Nephron (organoid): ENCODE data around the gene RBMS1.

ENCODE experiments used
- H3K27ac Mint-ChIP-seq, 3 experiments: 2 replicates each; pipeline ENCODE4 v1.8.0; 2020; ENCODE audit warnings: mixed read lengths in 3 of 3, mild to moderate bottlenecking in 2 of 3, moderate library complexity in 1 of 3
- H3K27me3 Mint-ChIP-seq: 2 replicates; pipeline ENCODE4 v1.8.0; 2021; ENCODE audit warnings: low read depth, mild to moderate bottlenecking, moderate library complexity, mixed read lengths
- H3K36me3 Mint-ChIP-seq: 2 replicates; pipeline ENCODE4 v1.8.0; 2020; ENCODE audit warnings: low read depth, mixed read lengths
- H3K4me1 Mint-ChIP-seq: 2 replicates; pipeline ENCODE4 v1.8.0; 2020; ENCODE audit warnings: mixed read lengths
- H3K4me3 Mint-ChIP-seq, 3 experiments: 2 replicates each; pipeline ENCODE4 v1.8.0; 2020; ENCODE audit warnings: mild to moderate bottlenecking in 3 of 3, mixed read lengths in 3 of 3, moderate library complexity in 2 of 3
- H3K9me3 Mint-ChIP-seq: 2 replicates; pipeline ENCODE4 v1.8.0; 2020; ENCODE audit warnings: mixed read lengths
- CTCF ChIP-seq, 3 experiments: fragments of 200-600 bp; sonication (generic); IDR thresholded peaks; one replicate each; pipeline ENCODE4 v1.5.0; 2021; ENCODE audit warnings: antibody characterized with exemption in 3 of 3; ENCODE audit not compliant: unreplicated experiment in 3 of 3

The RBMS1 gene

GRCh38 chr2:160349306-160349705 lies 144.3 kb downstream of the RBMS1 start:
- TF ChIP-seq CTCF (IDR thresholded peaks at IDR 0.05; ENCODE audit: unreplicated experiment in 3 of 3), result no peak
- no peak overlapping the region for H3K4me3 Mint-ChIP-seq
- H3K27me3 Mint-ChIP-seq, result no peaks in the 10 kb centered on the region
- peaks cover 15% of the 10 kb centered on the region for H3K36me3 Mint-ChIP-seq
- H3K27ac Mint-ChIP-seq, result peak overlapping the region in 2 of 3 experiments; percentile 5 to 16
- peaks cover 43% of the 10 kb centered on the region for H3K4me1 Mint-ChIP-seq
- no peaks in the 10 kb centered on the region for H3K9me3 Mint-ChIP-seq

DNA sequence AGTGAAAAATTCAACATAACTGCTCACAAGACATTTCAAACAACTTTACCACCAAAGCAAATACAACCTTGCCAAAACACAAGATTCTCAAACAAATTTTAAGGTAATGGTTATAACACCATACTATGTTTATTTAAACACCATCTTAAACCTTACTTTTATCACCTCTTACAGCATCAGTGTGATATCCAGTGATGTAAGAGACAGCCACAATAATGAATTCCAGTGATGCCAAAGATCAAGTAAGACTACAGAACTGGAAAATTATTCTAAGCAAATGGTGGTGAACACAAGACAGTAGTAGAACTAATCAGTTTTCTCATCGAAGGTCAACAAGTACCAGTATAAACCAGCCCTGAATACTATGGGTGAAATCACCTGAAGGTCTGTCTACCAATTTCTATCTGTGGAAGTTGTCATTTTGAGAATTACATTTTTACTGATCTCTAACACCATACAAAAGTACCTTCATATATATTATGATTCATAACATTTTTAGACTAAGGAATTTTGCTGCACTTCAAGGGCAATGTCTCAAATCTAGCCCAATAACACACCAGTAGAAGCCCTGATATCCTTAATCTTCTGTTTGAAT lies 146.2 kb downstream of the RBMS1 start:
- H3K4me3 Mint-ChIP-seq, result no peak overlapping the region
- H3K4me1 Mint-ChIP-seq, result peaks cover 42% of the 10 kb centered on the region
- no peak for TF ChIP-seq CTCF (IDR thresholded peaks at IDR 0.05; ENCODE audit: unreplicated experiment in 3 of 3)
- H3K27me3 Mint-ChIP-seq, result no peaks in the 10 kb centered on the region
- H3K27ac Mint-ChIP-seq, result peak overlapping the region in 2 of 3 experiments; percentile 21 to 48
- peaks cover 15% of the 10 kb centered on the region for H3K36me3 Mint-ChIP-seq
- H3K9me3 Mint-ChIP-seq, result no peaks in the 10 kb centered on the region

DNA sequence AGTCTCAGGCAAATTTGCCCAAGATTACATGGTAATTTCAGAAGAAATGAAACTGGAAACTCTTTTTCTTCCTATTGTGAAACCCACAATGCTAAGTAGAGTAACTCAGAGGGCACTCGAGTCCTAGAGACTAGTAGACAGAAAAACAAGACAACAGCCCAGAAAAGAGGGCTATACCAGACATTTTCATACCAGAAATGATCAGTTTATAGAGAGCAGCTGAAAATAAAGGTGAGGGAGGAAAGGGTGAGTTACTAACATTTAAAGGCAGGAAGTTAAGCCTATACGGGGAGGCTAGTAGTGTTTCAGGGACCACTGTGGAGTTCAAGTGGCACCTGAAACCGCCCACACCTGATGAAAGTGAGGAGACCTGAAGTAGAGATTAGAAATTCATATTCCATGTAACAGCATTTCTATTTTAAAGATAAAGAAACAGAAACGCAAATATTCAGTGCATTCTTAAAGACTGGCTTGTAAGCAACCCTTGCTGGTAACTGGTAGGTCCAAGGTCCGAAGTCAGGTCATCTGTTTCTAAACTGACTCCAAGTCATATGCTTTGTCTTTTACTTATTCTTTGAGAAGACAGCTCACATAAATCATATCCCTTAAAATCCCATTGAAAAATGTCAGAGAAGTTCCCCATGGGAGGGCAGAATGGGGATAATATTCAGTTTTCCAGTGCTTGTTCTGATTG lies 148.4 kb downstream of the RBMS1 start:
- peaks cover 12% of the 10 kb centered on the region for H3K36me3 Mint-ChIP-seq
- H3K27ac Mint-ChIP-seq, result peak overlapping the region; percentile 13 to 25 (median 16)
- peaks cover 52% of the 10 kb centered on the region for H3K4me1 Mint-ChIP-seq
- H3K4me3 Mint-ChIP-seq, result no peak overlapping the region
- no peak for TF ChIP-seq CTCF (IDR thresholded peaks at IDR 0.05; ENCODE audit: unreplicated experiment in 3 of 3)
- no peaks in the 10 kb centered on the region for H3K27me3 Mint-ChIP-seq
- H3K9me3 Mint-ChIP-seq, result no peaks in the 10 kb centered on the region

DNA sequence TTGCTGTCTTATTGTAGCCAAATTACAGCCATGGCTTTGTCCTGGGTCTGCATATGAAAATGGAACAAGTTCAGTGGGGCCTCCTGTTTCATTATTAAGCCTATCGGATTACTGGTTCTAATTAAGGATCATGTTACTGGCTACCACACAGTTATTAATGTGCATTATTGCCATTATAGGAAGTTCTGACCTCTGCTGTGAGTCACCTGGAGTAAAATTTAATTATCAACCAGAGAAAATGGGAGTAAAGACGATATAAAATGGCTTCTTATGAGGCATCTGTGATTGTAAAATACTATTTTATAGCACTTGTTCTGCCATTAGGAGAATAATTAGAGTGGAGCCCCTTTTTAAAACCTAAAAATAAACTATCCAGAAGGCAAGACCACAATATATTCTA lies 150.2 kb downstream of the RBMS1 start:
- Mint-ChIP-seq H3K4me3 (no peak overlapping the region), H3K27me3 (no peaks in the 10 kb centered on the region)

DNA sequence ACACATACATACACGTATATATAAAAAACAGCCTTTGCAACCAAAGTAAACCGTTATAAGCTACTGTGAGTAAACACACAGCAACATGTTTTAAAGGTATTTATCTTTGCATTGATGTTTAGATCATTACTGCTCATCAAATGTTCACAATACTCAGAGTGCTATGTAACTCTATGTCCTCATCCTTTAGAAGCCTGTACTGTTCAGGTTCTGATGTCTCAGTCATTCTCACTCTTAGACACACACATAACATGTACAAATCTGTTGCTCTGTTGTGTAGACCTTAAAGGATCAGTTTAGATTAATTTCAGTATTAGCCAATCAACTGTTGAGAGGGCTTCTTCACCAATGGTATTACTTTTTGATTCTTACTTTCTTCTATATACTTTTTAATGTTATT lies 153.9 kb downstream of the RBMS1 start:
- Mint-ChIP-seq H3K9me3 (no peaks in the 10 kb centered on the region), H3K27ac (peak overlapping the region in 2 of 3 experiments; percentile 81 to 93), H3K4me1 (peaks cover 72% of the 10 kb centered on the region), H3K4me3 (no peak overlapping the region), H3K36me3 (no peaks in the 10 kb centered on the region), H3K27me3 (no peaks in the 10 kb centered on the region)
- TF ChIP-seq CTCF (IDR thresholded peaks at IDR 0.05; ENCODE audit: unreplicated experiment in 3 of 3), result no peak

More for the DNA sequence above, 150.2 kb downstream of the RBMS1 start:
- H3K9me3 Mint-ChIP-seq, result no peaks in the 10 kb centered on the region
- TF ChIP-seq CTCF (IDR thresholded peaks at IDR 0.05; ENCODE audit: unreplicated experiment in 3 of 3), result no peak
- no peaks in the 10 kb centered on the region for H3K36me3 Mint-ChIP-seq
- H3K27ac Mint-ChIP-seq, result peak overlapping the region; percentile 23 to 80 (median 78)
- H3K4me1 Mint-ChIP-seq, result peaks cover 60% of the 10 kb centered on the region
